Lower leg skin (tissue), 4 donors: ENCODE results near the gene SCD5. TPM values are rescaled to one million over a fixed set of nuclear protein-coding genes. Genes with fewer than 3 reads are reported as not detected.

Source experiments
- DNase-seq, 2 donors: peaks; one replicate each; pipeline ENCODE4 v3.0.0-alpha.2; 2019; ENCODE audit warnings: low spot score in 2 of 2
- H3K4me3 ChIP-seq: fragments of 200-600 bp; sonication (generic); 2 replicates; pipeline ENCODE4 v1.5.1; 2017; ENCODE audit warnings: mild to moderate bottlenecking, low read depth; ENCODE audit not compliant: poor library complexity, severe bottlenecking
- POLR2A ChIP-seq, 2 donors: fragments of 450-650 bp; IDR thresholded peaks; one replicate each; pipeline ENCODE4 v1.6.1; 2016 to 2017; ENCODE audit warnings: antibody characterized with exemption in 2 of 2, mild to moderate bottlenecking in 1 of 2, moderate library complexity in 1 of 2
- WGBS, 2 donors: methylation state at CpG; one replicate each; pipeline ENCODE4 v1.1.5; 2018; 5-methylcytosine and 5-hydroxymethylcytosine counted together
- intact Hi-C: fragments of 100-400 bp; cut with DNase I; formaldehyde crosslinking; loops from one replicate; pipeline ENCODE4 v1.15.0; 2023; ENCODE audit warnings: low total_unique reads
- total RNA-seq, 4 donors: library from RNA; depleted of rRNA; stranded (reverse); fragments of >200 nt; gene quantifications; one replicate each; pipeline ENCODE4 v1.1.0, GENCODE V29; 2016
- TF ChIP-seq, protein P1 (sequence below), 3 donors: fragments of 450-650 bp; IDR thresholded peaks; one replicate each; pipeline ENCODE4 v1.5.1; 2016; ENCODE audit warnings: antibody characterized with exemption in 3 of 3, mild to moderate bottlenecking in 3 of 3, moderate library complexity in 2 of 3

Gene SCD5
- total RNA-seq, 4 donors from 2014 or later = 4.6 to 16.9 (median 11.6) TPM

GRCh38 chr4:82639971-82640370, 158.6 kb downstream of the SCD5 start:
- DNase-seq = no peak
- TF ChIP-seq POLR2A (IDR thresholded peaks at IDR 0.05) = no peak
- TF ChIP-seq, protein P1, sequence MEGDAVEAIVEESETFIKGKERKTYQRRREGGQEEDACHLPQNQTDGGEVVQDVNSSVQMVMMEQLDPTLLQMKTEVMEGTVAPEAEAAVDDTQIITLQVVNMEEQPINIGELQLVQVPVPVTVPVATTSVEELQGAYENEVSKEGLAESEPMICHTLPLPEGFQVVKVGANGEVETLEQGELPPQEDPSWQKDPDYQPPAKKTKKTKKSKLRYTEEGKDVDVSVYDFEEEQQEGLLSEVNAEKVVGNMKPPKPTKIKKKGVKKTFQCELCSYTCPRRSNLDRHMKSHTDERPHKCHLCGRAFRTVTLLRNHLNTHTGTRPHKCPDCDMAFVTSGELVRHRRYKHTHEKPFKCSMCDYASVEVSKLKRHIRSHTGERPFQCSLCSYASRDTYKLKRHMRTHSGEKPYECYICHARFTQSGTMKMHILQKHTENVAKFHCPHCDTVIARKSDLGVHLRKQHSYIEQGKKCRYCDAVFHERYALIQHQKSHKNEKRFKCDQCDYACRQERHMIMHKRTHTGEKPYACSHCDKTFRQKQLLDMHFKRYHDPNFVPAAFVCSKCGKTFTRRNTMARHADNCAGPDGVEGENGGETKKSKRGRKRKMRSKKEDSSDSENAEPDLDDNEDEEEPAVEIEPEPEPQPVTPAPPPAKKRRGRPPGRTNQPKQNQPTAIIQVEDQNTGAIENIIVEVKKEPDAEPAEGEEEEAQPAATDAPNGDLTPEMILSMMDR (IDR thresholded peaks at IDR 0.05) = no peak
- intact Hi-C loops = no loop called here
- WGBS, 2 donors = 65 to 68% methylated on average over 8 of the region's 8 CpGs
- no peak overlapping the region for H3K4me3 ChIP-seq

GRCh38 chr4:82638479-82638878, 160.1 kb downstream of the SCD5 start:
- no peak overlapping the region for H3K4me3 ChIP-seq
- 84 to 97% methylated on average over 2 of the region's 2 CpGs for WGBS, 2 donors
- intact Hi-C loops = no loop called here
- no peak for DNase-seq
- TF ChIP-seq, protein P1 (IDR thresholded peaks at IDR 0.05) = no peak
- no peak for TF ChIP-seq POLR2A (IDR thresholded peaks at IDR 0.05)

- H3K4me3 ChIP-seq = no peak overlapping the region
- intact Hi-C loops = no loop called here
- no peak for TF ChIP-seq POLR2A (IDR thresholded peaks at IDR 0.05)
- TF ChIP-seq, protein P1 (IDR thresholded peaks at IDR 0.05) = no peak
- 61 to 68% methylated on average over 1 of the region's 1 CpG for WGBS, 2 donors
- DNase-seq = no peak
Observed at GRCh38 chr4:82630079-82630478, 168.5 kb downstream of the SCD5 start.

- peak in 1 of 2 donors; percentile 68 for DNase-seq
- no peak for TF ChIP-seq POLR2A (IDR thresholded peaks at IDR 0.05)
- TF ChIP-seq, protein P1 (IDR thresholded peaks at IDR 0.05) = no peak
- intact Hi-C loops = no loop called here
- H3K4me3 ChIP-seq = no peak overlapping the region
- 68 to 77% methylated on average over 2 of the region's 2 CpGs for WGBS, 2 donors
Observed at GRCh38 chr4:82629238-82630000, 169.2 kb downstream of the SCD5 start.

- intact Hi-C loops = no loop called here
- 62 to 72% methylated on average over 9 of the region's 9 CpGs for WGBS, 2 donors
Observed at GRCh38 chr4:82626251-82626868, 172.2 kb downstream of the SCD5 start.

More at GRCh38 chr4:82626251-82626868, 172.2 kb downstream of the SCD5 start:
- TF ChIP-seq, protein P1 (IDR thresholded peaks at IDR 0.05) = no peak
- TF ChIP-seq POLR2A (IDR thresholded peaks at IDR 0.05) = no peak
- DNase-seq = peak in 1 of 2 donors; percentile 56
- H3K4me3 ChIP-seq = no peak overlapping the region
